HG02885 (cell line): ENCODE results near the gene GOT2.
"Not testable (repeated sequence)": the region's sequence is repeated elsewhere in the genome, so short reads cannot be mapped to it uniquely, and the experiment has no call there.

Experiments used
- ATAC-seq: cut with Tn5 transposase; IDR thresholded peaks from one replicate; pipeline ENCODE4 v1.9.1; 2021; ENCODE audit warnings: mild to moderate bottlenecking; ENCODE audit not compliant: unreplicated experiment, poor library complexity

GOT2 gene

DNA sequence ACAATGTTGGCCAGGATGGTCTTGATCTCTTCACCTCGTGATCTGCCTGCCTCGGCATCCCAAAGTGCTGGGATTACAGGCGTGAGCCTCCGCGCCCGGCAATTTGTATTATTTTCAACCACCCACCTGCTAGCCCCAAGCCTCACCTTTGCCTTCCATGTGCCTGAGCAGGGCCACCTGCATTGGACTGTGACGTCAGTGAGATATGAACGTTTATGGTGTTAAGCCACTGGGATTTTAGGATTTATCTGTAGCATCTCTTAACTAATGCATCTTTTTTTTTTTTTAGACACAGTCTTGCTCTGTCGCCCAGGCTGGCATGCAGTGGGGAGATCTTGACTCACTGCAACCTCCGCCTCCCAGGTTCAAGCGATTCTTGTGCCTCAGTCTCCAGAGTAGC, 74.2 kb downstream of the GOT2 start:
- not testable (repeated sequence) for ATAC-seq

DNA sequence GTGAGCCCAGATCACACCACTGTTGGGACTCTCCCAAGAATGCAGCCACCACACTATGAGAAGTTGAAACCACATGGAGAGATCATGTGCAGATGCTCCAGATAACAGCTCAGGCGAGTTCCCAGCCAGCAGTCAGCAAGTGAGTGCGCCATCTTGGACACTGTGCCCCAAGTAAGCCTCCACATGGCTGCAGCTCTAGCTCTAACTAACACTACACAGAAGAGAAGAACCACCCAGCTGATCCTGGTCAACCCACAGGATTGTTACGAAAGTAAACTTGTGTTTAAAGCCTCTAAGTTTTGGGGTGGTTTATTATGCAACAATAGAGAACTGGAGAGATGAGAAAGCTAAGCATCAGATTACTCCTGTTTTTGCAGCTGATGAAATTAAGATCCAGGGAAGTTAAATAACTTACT, 75.3 kb downstream of the GOT2 start:
- ATAC-seq: no peak
